ENCODE results near the gene SRPK1. TPM values are rescaled to one million over a fixed set of nuclear protein-coding genes. Genes with fewer than 3 reads are reported as not detected.

SRPK1 gene
- total and polyA plus RNA-seq, 2 of the 8 experiments (the other 6 are each of a cell fraction or from before 2014, with no cell fraction given): 25.7 to 116 TPM

GRCh38 chr6:35833536-35833935 is 87.4 kb downstream of the SRPK1 start:
- POLR2A ChIA-PET (ENCODE audit: partially characterized antibody): no interaction called here
- H2AK5ac ChIP-seq (ENCODE audit: low read depth, low read length): no peak overlapping the region

More at GRCh38 chr6:35833536-35833935, 87.4 kb downstream of the SRPK1 start:
- H2AFZ ChIP-seq (ENCODE audit: low read length): no peak overlapping the region
- no peak overlapping the region for H4K5ac ChIP-seq (ENCODE audit: insufficient read length, low read depth, low read length)
- no peak overlapping the region for H3K4me3 ChIP-seq (ENCODE audit: extremely low read depth in 1 of 4, insufficient read depth in 2 of 4, low read depth in 3 of 4, low read length in 4 of 4)
- no peak overlapping the region for H3K4ac ChIP-seq (replicated peaks; ENCODE audit: insufficient read length, low read depth, low read length)
- H3K9ac ChIP-seq (replicated peaks in 1 of 4; ENCODE audit: extremely low read depth in 1 of 4, low read depth in 3 of 4, low read length in 3 of 4): no peak overlapping the region
- TF ChIP-seq KDM1A (IDR thresholded peaks at IDR 0.05; ENCODE audit: borderline replicate concordance, low read length) (no peak), MAX (IDR thresholded peaks at IDR 0.05) (no peak), POLR2AphosphoS5 (IDR thresholded peaks at IDR 0.05; ENCODE audit: low read depth, low read length) (no peak), ASH2L (IDR thresholded peaks at IDR 0.05; ENCODE audit: low read length) (no peak), RNF2 (IDR thresholded peaks at IDR 0.05; ENCODE audit: borderline replicate concordance, low read depth, low read length, missing control alignments, poor library complexity, severe bottlenecking) (no peak), CEBPB (IDR thresholded peaks at IDR 0.05; ENCODE audit: low read depth, low read length) (0 out of 2 replicates have a peak, but pooled peaks have one; percentile 7), CREB1 (IDR thresholded peaks at IDR 0.05) (no peak)
- H3K4me1 ChIP-seq (replicated peaks in 1 of 4; ENCODE audit: control insufficient read depth in 3 of 4, insufficient read depth in 4 of 4, low read length in 3 of 4): no peaks in the 10 kb centered on the region
- no peak overlapping the region for H3K14ac ChIP-seq (ENCODE audit: insufficient read length)
- H3K79me1 ChIP-seq (ENCODE audit: low read depth, low read length): no peaks in the 10 kb centered on the region
- H3K4me2 ChIP-seq (ENCODE audit: insufficient read depth in 1 of 2, low read depth in 2 of 2, low read length in 2 of 2): no peak overlapping the region
- no peak overlapping the region for H2BK12ac ChIP-seq (ENCODE audit: low read depth, low read length)
- no peak overlapping the region for H4K91ac ChIP-seq (replicated peaks; ENCODE audit: insufficient read length, low read length)
- H3K27me3 ChIP-seq (replicated peaks in 1 of 4; ENCODE audit: control insufficient read depth in 3 of 4, extremely low read depth in 1 of 4, insufficient read depth in 3 of 4, low read length in 3 of 4): no peaks in the 10 kb centered on the region
- H2BK5ac ChIP-seq (ENCODE audit: low read depth, low read length): no peak overlapping the region
- H3K27ac ChIP-seq (ENCODE audit: low read depth, low read length): no peak overlapping the region
- 93% methylated on average over 7 of the region's 7 CpGs; no CpG with 5 or more reads in 1 of the 2 experiments for WGBS, 2 experiments (ENCODE audit: extremely low coverage in 1 of 2, insufficient coverage in 1 of 2, insufficient read length in 1 of 2, insufficient replicate concordance in 2 of 2, low coverage in 1 of 2, low lambda C conversion rate in 2 of 2, missing lambda C conversion rate in 1 of 2)
- no peak for FAIRE-seq
- H3K23me2 ChIP-seq (ENCODE audit: low read depth, low read length): no peaks in the 10 kb centered on the region
- CTCF ChIA-PET (ENCODE audit: partially characterized antibody): no interaction called here
- peaks cover 0 to 2% of the 10 kb centered on the region in 2 experiments; a peak in 1 of 4 replicates for H3K9me3 ChIP-seq (ENCODE audit: insufficient read depth in 2 of 2, low read depth in 1 of 2, low read length in 1 of 2)
- H2BK20ac ChIP-seq (ENCODE audit: low read length): no peak overlapping the region
- DNase-seq (ENCODE audit: low read depth in 1 of 2, low spot score in 2 of 2): no peak
- no peak overlapping the region for H2BK15ac ChIP-seq (ENCODE audit: low read length)
- H3K79me2 ChIP-seq (ENCODE audit: control insufficient read depth in 1 of 2, insufficient read depth in 2 of 2, low read length in 2 of 2): no peaks in the 10 kb centered on the region
- H4K20me1 ChIP-seq (replicated peaks in 1 of 2; ENCODE audit: control insufficient read depth in 1 of 2, insufficient read depth in 2 of 2, low read length in 2 of 2): no peaks in the 10 kb centered on the region
- no peak overlapping the region for H2BK120ac ChIP-seq (replicated peaks; ENCODE audit: low read depth, low read length)
- peaks cover 5 to 46% (median 14%) of the 10 kb centered on the region in 4 experiments for H3K36me3 ChIP-seq (ENCODE audit: control insufficient read depth in 2 of 4, insufficient read depth in 4 of 4, low read length in 3 of 4)
- H3K56ac ChIP-seq (replicated peaks; ENCODE audit: insufficient read length, low read depth, low read length): no peak overlapping the region
- no peak overlapping the region for H3K23ac ChIP-seq (ENCODE audit: insufficient read length)
- H3K18ac ChIP-seq (ENCODE audit: extremely low read depth, low read length): no peak overlapping the region
- no peak overlapping the region for H4K8ac ChIP-seq (ENCODE audit: extremely low read depth, insufficient read depth, low read length)
